GM18502 (cell line): Measurements from ENCODE around the gene RMND5B.
"Not testable (repeated sequence)": the region's sequence is repeated elsewhere in the genome, so short reads cannot be mapped to it uniquely, and the experiment has no call there.

Experiments
- ATAC-seq: cut with Tn5 transposase; IDR thresholded peaks from one replicate; pipeline ENCODE4 v1.9.1; 2021; ENCODE audit warnings: mild to moderate bottlenecking; ENCODE audit not compliant: unreplicated experiment, poor library complexity

The RMND5B gene, protein sequence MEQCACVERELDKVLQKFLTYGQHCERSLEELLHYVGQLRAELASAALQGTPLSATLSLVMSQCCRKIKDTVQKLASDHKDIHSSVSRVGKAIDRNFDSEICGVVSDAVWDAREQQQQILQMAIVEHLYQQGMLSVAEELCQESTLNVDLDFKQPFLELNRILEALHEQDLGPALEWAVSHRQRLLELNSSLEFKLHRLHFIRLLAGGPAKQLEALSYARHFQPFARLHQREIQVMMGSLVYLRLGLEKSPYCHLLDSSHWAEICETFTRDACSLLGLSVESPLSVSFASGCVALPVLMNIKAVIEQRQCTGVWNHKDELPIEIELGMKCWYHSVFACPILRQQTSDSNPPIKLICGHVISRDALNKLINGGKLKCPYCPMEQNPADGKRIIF

DNA sequence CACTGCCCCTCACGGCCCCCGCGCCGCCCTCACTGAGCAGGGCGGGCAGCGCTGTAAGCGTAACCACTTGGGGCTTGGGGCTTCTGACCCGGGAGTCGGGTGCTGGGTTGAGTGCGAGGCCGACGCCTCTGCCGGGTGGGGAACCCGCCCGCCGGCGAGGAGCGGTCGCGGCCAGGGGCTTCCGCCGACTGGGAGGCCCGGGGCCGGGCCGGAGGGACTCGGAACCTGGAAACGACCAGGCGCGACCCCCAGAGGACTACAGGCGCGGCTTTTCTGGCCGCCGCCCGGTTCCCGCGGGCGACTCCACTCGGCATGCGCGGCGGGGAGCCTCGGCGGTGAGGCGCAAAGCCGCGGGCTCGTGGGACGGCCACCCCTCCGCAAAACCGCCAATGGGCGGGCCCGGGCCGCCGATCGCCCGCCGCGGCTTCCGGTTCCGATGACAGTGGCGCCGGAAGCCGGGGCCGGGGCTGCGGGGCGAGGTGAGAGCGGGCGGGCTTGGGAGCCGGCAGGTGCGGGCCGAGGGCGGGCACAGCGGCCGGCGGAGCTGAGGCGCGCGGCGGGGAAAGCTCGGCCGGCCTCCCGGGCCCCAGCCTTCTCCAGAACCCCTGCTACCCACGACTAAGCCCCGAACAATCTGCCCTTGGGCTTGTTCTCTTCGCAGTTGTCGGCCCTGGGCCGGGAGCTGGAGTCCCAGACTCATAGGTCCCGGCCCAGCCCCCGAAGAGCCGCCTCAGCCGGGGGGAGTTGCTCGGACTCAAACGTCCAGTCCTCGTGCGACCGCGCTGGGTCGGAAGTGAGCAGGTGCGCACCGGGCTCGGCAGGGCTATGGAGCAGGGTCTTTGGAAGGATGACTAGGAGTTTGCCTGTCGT is at the start of gene RMND5B:
Gene RMND5B, plus strand, starts transcription at position 439 of the 870 bp plus-strand sequence. CDS start 7,106 bp downstream, outside the sequence.
- peak; percentile 88 for ATAC-seq

DNA sequence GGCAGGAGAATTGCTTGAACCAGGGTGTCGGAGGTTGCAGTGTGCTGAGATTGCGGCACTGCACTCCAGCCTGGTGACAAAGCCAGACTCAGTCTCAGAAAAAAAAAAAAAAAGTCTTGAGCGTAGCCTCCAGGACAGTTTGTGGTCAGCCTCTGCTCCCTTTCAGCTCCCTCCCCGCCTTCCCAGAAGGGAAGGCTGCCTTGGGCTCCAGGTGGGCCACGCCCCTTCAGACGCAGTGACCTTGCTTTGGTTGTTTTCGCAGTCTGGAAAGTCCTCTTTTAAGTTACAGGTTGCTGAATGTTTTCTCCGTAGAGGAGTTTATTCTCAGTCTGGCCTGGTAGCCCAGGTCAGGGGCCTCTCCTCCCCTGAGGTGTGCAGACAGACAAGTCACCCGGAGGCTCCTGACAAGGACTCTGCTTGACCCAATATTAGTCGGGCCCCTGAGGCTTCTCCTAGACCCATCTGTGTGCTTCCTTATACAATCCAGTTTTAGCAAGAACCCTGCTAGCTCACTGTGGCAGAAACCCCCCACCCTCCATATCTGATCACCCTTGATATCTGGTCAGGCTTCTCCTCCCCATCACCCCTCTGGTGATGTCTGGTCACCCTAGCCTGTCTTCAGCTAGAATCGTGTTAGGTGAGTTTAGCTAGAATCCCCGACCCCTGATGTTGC is 49.1 kb upstream of the RMND5B start:
- ATAC-seq = no peak

DNA sequence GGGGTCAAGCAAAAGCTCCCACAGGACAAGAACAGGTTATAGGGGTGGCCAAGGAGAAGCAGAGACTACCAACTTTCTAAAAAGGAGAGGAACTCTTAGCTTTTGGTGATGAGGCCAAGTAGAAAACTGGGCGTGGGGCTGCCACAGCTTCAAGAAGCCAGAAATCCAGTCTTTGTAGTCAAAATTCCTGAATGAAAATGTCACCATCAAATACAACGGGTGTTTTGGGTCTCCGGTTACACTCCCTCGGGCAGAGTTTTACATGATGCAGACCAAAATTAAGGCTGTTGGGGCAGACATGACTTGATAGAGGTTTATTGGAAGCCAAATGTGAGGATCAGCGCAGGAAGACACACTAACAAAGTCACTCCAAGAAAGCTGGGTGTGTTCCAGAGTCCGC is 46.9 kb upstream of the RMND5B start:
- ATAC-seq = no peak

DNA sequence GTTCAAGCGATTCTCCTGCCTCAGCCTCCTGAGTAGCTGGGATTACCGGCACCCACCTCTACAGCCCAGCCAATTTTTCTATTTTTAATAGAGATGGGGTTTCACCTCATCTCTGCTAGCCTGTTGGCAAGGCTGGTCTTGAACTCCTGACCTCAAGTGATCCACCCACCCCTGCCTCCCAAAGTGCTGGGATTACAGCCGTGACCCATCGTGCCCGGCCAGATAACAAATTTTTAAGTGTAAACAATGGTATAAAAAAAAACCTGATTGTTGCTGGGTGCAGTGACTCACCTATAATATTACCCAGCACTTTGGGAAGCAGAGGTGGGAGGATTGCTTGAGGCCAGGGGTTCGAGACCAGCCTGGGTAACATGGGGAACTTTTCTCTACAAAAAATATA is 45.5 kb upstream of the RMND5B start:
- no peak for ATAC-seq

DNA sequence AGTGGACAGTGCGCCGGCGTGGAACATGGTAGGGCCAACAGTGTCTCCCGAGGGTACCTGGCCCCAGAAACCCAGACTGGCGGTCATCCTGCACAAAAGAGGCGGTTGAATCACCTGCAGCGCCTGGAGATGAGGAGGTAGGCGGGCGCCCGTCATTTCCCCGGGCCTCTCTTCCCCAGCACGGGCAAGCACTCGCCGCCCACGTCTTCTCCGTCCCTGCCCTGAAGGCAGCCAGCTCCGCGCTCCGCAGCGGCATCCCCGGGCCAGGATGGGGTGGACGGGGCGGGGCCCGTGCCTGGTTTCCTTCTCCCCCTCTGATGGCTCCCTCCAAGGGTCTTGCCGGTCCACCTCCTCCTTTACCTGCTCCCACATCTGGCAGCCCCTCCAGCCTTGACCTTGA is 44.5 kb upstream of the RMND5B start:
- ATAC-seq = no peak

DNA sequence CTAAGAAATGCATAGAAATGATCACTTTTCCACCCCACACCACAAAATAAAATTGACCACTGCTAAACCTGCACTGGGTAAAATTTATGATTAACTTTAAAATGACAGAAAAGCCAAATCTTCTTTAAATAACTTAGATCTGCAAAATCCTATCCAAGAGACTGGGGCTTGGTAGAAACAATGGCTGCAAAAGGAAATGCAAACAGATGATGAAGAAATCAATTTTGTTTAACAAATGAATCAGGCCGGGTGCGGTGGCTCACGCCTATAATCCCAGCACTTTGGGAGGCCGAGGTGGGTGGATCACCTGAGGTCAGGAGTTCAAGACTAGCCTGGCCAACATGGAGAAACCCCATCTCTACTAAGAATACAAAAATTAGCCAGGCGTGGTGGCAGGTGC is 43.6 kb upstream of the RMND5B start:
- ATAC-seq = not testable (repeated sequence)

DNA sequence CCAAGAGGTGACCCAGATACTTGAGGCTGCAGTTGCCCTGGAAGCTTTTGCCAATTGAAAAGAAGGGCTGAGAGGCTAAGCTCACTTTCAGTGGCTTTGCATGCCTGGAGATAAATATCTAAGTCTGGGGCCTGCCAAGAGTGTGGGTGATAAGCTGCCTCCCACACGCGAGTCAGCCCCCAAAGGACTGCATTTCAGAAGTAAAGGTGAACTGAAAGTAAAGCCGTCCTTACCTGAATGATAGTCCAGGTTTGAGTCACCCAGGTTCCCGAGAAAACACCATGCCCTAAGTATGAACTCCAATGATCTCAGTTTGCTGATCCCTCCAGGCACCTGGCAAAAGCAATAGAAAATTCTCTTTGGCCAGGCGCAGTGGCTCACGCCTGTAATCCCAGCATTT is 40.0 kb upstream of the RMND5B start:
- no peak for ATAC-seq

DNA sequence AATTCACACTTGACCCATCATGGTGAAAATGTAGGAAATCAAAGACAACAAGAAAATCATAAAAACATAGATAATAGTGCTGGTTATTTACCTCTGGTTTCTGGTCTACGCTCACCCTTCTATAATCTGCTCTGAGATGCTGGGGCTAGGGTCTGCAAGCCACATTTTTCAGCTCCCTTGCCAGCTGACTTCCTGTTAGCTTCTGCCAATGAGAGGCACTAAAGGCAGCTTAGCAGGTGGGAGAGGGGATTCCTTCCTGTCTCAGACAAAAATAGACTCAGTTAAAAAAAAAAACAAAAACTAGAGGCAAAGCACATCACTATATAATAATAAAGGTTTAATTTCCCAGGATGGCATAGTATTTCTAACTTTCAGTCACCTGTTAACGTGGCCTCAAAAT is 37.7 kb upstream of the RMND5B start:
- no peak for ATAC-seq

DNA sequence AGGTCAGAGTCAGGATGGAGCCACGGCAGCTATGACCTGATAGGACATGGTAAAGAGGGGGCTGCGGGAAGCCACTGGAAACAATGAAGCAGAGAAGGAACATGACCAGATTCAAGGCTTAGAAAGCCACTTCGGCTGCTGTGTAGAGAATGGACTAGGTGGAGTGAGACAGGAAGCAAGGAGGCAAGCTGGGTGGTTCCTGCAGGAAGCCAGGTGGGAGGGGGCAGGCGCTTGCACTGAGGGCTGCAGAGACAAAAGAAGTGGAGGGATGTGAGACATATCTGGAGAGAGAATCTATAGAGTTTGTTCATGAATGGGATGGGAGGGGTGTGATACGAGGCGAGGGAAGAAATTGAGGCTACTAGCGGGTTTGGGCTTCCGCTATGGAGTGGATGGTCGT is 36.5 kb upstream of the RMND5B start:
- no peak for ATAC-seq

DNA sequence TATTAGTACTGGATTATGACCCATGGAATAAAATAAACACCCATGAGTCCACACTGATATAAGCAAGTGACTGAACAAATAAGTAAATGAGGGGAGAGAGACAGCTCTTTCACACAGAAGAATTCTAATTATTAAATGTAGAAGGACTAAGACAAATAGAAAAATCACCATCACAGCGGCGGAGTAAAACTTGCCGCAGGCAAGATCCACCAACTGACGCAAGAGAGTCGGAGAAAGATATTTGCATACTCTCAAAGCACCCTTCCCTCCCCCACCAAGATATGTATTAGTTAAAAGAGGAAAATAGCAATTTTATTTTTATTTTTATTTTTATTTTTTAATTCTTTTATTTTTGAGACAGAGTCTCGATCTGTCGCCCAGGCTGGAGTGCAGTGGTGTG is 32.1 kb upstream of the RMND5B start:
- no peak for ATAC-seq

DNA sequence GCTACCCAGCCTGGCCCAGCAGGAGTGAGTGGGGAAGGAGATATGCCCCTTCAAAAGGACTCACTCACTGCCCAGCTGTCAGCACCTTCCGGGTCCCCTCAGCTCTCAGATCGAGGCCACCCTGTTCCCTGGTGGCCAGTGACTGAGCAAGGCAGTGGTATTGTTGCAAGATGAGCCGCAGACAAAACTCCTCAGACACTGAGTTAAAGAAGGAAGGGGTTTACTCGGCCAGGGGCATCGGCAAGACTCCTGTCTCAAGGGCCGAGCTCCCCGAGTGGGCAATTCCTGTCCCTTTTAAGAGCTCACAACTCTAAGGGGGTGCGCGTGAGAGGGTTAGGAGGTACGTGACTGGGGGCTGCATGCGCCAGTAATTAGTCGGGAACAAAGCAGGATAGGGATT is 27.2 kb upstream of the RMND5B start:
- no peak for ATAC-seq

DNA sequence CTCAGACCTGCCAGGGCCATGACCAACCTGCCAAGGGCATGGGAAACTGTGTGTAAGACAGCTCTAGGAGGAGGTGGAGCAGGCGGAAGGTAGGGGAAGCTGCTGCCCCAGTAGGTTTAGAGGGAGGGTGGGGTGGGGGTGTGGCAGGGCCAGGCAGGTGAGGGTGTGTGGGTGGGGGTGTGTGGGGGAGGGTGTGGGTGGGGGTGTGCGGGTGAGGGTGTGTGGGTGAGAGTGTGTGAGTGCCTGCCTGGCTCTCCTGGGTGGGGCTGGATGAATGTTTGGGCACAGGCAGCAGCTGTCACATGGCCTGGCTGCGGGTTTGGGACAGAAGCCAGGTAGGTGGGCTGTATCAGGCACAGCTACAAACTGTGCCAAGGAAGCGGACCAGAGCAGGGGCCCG is 26.3 kb upstream of the RMND5B start:
- no peak for ATAC-seq

DNA sequence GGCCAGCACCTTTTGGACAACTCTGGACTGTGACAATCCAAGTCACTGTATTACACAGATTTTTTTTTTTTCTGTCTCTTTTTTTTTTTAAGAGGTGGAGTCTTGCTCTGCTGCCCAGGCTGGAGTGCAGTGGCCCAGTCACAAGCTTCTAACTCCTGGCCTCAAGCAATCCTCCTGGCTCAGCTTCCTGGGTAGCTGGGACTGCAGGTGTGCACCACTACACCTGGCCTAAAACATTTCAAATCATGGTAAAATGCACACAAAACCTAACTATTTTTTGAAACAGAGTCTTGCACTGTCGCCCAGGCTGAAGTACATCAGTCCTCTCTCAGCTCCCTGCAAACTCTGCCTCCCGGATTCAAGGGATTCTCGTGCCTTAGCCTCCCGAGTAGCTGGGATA is 24.7 kb upstream of the RMND5B start:
- no peak for ATAC-seq

DNA sequence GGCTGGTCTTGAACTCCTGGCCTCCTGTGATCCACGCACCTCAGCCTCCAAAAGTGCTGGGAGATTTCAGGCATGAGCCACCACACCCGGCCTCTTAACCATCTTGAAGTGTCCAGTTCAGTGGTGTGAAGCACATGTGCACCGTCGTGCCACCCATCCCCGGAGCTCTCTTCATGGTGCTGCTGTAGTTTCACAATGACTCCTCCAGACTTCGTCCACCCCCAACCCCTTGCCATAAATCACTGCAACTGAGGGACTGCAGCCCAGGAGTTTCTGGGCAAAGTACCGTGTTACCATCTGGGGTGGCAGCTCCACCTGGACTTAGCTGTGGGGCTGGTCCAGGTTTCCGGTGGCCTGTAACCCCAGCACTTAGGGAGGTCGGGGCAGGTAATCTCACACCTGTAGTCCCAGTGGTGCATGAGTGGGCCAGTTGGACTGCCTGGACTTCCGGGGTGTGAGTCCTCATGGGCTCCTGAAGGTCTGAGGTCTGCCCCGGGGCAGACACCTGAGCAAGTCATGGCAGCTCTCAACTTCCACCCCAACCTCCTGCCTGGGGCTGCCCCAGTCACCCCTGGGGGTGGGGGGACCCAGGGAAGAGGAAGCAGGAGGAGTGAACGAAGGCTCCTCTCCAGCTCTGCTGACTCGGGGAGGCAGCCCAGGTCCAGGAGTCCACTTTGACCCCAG is 24.1 kb upstream of the RMND5B start:
- peak; percentile 58 for ATAC-seq

DNA sequence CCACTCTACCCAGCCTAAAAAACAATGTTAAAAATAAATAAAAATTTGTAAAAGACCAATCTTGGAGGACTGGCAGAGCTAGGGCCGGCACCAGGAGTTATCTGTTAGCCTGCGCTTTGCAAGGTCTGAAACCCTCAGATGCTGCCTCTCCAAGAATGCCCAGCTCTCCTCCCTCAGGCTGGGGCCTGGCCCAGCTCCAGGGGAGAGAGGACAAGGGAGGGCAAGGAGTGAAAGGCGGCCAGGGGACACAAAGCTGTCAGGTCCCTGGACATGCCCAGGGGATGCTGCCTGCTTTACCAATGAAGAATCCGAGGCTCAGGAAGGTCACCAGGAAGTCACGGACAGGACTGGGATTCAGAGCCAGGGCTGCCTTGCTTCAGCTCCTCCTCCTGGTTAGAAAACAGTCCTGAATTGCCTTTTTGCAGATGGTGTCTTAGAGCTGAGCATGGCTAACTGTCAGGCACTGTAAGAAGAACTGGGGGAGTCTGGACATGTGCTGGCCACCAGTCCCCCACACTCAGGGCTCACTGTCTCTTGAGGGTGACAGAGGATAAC is 23.0 kb upstream of the RMND5B start:
- no peak for ATAC-seq

DNA sequence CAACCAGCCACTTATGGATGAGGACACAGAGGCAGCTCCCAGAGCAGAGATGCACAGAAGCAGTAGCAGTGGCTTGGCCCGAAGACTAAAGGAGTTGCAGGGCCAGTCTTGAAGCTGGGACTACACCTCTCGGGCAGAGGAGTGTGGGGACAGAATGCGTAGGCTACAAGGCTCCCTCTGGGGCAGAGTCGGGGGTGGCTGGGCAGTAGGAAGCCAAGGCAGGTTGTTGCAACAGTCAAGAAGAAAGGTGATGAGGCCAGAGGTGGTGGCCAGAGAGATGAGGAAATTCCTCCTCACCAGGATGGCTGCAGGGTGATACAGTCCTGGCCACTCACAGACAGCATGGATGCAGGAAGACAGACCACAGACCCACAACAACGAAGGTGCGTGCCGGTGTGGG is 22.4 kb upstream of the RMND5B start:
- no peak for ATAC-seq

DNA sequence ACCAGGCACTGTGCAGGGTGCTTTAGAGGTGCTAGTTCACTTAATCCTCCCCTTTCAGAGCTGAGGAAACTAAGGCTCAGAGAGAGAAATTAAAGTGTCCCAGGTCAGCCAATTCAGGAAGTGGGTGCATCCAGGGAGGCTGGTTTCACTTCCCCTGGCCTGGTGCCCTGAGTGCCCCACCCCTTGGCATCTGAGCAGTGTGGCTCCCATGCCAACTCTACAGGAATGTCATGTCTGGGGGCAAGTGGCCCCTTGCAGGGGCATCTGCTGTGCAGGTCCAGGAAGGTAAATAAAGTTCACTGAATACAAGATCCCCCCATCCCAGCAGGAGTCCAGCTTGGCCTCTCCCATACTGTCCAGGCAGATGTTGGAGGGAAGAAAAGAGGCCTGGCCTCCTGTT is 21.8 kb upstream of the RMND5B start:
- no peak for ATAC-seq

DNA sequence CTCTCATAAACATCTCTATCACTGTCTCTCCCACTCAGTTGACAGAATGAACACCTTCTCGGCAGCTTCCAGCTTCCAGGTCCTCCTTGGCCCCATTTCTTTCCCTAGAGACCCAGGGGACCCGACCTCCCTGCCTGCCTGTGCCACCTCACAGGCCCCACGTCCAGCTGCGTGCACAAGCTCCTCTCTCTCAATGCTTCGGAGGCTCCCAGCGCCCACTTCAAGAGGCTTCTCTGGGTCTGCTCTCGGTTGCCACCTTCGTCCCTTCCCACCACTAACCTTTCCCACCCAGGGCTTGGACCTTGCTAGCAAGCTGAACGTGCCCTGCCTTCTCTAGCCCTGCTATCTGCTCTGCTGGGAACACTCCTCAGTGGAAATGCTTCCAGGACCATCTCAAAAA is 20.3 kb upstream of the RMND5B start:
- ATAC-seq = no peak

DNA sequence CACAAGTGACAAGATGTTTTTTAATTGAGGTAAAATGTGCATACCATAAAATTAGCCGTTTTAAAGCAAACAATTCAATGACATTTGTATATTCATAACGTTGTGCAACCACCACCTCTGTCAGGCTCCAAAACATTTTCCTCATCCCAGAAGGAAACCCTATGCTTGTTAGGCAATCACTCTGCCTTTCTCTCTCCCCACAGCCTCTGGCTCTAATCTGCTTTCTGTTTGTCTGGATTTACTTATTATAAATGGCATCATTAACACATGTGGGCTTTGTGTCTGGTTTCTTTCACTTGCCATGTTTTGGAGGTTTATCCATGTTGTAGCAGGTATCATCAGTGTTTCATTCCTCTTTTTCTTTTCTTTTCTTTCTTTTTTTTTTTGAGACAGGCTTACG is 18.9 kb upstream of the RMND5B start:
- ATAC-seq = no peak

DNA sequence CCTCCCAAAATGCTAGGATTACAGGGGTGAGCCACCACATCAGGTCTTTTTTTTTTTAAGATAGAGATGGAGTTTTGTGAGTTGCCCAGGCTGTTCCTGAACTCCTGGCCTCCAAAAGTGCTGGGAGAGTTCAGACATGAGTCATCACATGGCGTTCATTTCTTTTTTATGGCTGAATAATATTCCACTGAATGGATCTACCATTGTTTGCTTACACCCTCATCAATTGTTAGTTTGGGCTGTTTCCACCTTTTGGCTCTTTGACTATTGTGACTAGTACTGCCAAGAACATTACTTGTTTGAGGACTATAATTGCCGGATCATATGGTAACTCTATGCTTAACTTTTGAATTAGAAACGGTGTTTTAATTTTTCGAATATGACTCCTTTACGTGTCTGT is 18.3 kb upstream of the RMND5B start:
- no peak for ATAC-seq
